ENCODE measurements around the gene SEC14L5.

Gene SEC14L5

GRCh38 chr16:4933433-4933832 is 24.7 kb upstream of the SEC14L5 start:
- peaks cover 30% of the 10 kb centered on the region for H3K4me1 ChIP-seq (ENCODE audit: control insufficient read depth, insufficient read depth, low read length)
- H3K27me3 ChIP-seq (ENCODE audit: control insufficient read depth, insufficient read depth, low read length): peaks cover 56% of the 10 kb centered on the region
- H3K4me3 ChIP-seq (ENCODE audit: low read length): no peak overlapping the region
- H3K9me3 ChIP-seq (replicated peaks; ENCODE audit: low read length): no peaks in the 10 kb centered on the region
- no peak overlapping the region for H3K9ac ChIP-seq (ENCODE audit: low read depth, low read length)
- no peak overlapping the region for H3K4me2 ChIP-seq (ENCODE audit: low read length)
- H3K36me3 ChIP-seq (ENCODE audit: insufficient read depth, low read length): no peaks in the 10 kb centered on the region

DNA sequence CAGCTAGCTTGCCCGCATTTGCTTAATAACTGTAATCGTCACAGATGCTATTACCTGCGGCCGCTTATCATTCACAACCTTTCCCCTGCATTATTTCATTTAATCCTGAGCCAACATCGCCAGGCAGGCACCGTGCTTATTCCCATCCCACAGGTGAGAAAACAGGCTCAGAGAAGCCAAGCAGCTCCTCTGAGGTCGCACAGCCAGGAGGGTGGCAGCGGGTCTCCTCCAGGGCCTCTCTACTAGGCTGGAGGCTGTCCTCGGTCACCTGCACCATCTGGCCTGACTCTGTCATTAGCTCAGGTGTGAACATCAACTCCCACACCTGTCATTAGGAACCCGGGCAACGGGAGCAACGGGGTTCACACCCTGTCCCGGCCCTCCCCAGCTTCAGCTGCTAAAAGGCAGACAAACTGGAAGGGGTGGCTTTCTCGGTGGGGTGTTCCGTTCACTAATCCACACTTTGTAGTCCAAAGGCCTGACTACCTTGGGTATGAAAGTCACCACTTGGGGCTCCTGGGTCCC is 24.2 kb upstream of the SEC14L5 start:
- peaks cover 56% of the 10 kb centered on the region for H3K27me3 ChIP-seq (ENCODE audit: control insufficient read depth, insufficient read depth, low read length)
- no peaks in the 10 kb centered on the region for H3K36me3 ChIP-seq (ENCODE audit: insufficient read depth, low read length)
- no peaks in the 10 kb centered on the region for H3K9me3 ChIP-seq (replicated peaks; ENCODE audit: low read length)
- H3K4me2 ChIP-seq (ENCODE audit: low read length): no peak overlapping the region
- H3K9ac ChIP-seq (ENCODE audit: low read depth, low read length): no peak overlapping the region
- H3K4me1 ChIP-seq (ENCODE audit: control insufficient read depth, insufficient read depth, low read length): peaks cover 30% of the 10 kb centered on the region
- H3K4me3 ChIP-seq (ENCODE audit: low read length): no peak overlapping the region

- no peak overlapping the region for H3K4me3 ChIP-seq (ENCODE audit: low read length)
- H3K4me1 ChIP-seq (ENCODE audit: control insufficient read depth, insufficient read depth, low read length): peaks cover 30% of the 10 kb centered on the region
- H3K36me3 ChIP-seq (ENCODE audit: insufficient read depth, low read length): no peaks in the 10 kb centered on the region
- no peaks in the 10 kb centered on the region for H3K9me3 ChIP-seq (replicated peaks; ENCODE audit: low read length)
- H3K27me3 ChIP-seq (ENCODE audit: control insufficient read depth, insufficient read depth, low read length): peaks cover 50% of the 10 kb centered on the region
- no peak overlapping the region for H3K9ac ChIP-seq (ENCODE audit: low read depth, low read length)
- no peak overlapping the region for H3K4me2 ChIP-seq (ENCODE audit: low read length)
Measured at GRCh38 chr16:4934591-4934990, 23.5 kb upstream of the SEC14L5 start.

DNA sequence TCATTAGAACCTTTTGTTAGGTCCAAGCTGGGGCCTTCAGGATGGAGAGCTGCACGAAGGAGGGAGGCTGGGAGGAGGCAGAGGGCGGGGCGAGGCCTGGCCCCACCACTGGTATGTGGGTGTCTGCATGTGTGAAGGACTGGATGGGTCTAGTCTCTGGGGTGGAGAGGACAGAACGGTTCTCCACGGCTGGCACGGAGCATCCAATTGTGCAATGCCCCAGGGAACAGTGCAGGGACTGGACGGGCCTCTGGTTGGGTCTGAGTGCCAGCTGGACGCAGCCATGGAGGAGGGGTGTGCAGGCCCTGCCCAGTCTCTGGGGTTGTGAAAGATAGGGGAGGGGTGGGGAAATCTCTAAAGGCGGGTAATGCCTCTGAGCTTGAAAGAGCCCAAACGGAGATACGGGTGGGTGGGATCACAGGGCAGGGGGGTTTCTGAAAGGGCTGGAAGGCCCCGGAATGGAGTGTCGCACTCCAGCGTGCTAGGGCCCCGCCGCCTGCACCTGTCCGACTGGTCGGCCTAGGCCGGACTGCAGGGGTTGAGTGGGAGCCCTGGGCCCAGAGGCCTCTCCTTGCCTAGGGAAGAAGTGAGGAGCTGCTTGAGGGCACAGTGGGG is 22.8 kb upstream of the SEC14L5 start:
- Histone ChIP-seq H3K4me1 (ENCODE audit: control insufficient read depth, insufficient read depth, low read length) (peaks cover 30% of the 10 kb centered on the region), H3K9ac (ENCODE audit: low read depth, low read length) (no peak overlapping the region), H3K4me3 (ENCODE audit: low read length) (no peak overlapping the region), H3K4me2 (ENCODE audit: low read length) (peak overlapping the region; percentile 81), H3K27me3 (ENCODE audit: control insufficient read depth, insufficient read depth, low read length) (peaks cover 47% of the 10 kb centered on the region), H3K9me3 (replicated peaks; ENCODE audit: low read length) (no peaks in the 10 kb centered on the region), H3K36me3 (ENCODE audit: insufficient read depth, low read length) (no peaks in the 10 kb centered on the region)

DNA sequence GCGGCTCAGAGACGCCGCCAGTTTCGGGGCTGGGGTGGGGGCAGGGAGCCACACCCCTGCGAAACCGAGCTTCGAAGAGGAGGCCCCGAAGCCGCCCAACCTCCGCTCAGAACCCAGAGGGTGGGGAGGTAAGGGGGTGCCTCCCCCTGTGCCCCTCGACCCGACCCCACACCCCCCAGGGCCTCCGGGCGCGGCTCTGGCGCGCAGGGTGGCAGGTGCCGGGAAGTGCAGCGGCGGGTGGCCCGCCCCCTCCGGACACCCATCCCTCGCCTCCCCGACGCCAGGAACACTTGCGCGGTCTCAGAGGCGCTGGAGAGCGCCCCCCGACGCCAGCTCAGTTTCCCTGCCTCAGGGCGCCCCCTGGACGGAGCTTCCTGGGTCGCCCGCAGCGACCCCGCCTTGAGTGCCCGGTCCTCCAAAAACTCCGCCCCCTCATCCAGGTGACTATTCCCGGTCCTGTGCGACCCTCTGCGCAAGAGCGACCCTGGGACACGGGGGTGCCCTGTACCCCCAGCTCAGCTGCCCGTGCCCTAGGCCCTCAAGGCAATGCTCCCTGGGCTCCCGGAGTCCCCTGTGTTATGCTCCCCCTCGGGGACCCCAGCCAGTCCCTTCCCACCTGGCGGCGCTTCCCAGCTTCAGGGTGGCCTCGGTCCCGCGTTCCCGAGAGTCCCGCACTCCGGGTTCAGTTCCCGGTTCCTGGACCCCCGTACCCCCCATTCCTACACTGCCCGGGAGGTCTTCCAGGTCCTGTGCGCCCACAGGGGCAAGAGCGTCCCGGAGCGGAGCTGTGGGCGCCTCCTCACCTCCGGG is 21.7 kb upstream of the SEC14L5 start:
- no peak overlapping the region for H3K9ac ChIP-seq (ENCODE audit: low read depth, low read length)
- H3K4me1 ChIP-seq (ENCODE audit: control insufficient read depth, insufficient read depth, low read length): peaks cover 30% of the 10 kb centered on the region
- H3K9me3 ChIP-seq (replicated peaks; ENCODE audit: low read length): no peaks in the 10 kb centered on the region
- H3K27me3 ChIP-seq (ENCODE audit: control insufficient read depth, insufficient read depth, low read length): peaks cover 50% of the 10 kb centered on the region
- peak overlapping the region; percentile 61 for H3K4me3 ChIP-seq (ENCODE audit: low read length)
- peak overlapping the region; percentile 81 for H3K4me2 ChIP-seq (ENCODE audit: low read length)
- H3K36me3 ChIP-seq (ENCODE audit: insufficient read depth, low read length): no peaks in the 10 kb centered on the region

GRCh38 chr16:4936991-4937781 is 20.9 kb upstream of the SEC14L5 start, which contains the start of gene PPL:
TSS of gene PPL (minus strand) at chr16:4937148. CDS start at chr16:4937045, 103 bp downstream.
- Histone ChIP-seq H3K4me3 (ENCODE audit: low read length) (peak within 1 kb of the TSS; percentile 61), H3K27me3 (ENCODE audit: control insufficient read depth, insufficient read depth, low read length) (peaks cover 46% of the 10 kb centered on the region), H3K36me3 (ENCODE audit: insufficient read depth, low read length) (no peaks in the 10 kb centered on the region), H3K9ac (ENCODE audit: low read depth, low read length) (no peak within 1 kb of the TSS), H3K4me2 (ENCODE audit: low read length) (peak within 1 kb of the TSS; percentile 81), H3K9me3 (replicated peaks; ENCODE audit: low read length) (no peaks in the 10 kb centered on the region), H3K4me1 (ENCODE audit: control insufficient read depth, insufficient read depth, low read length) (peaks cover 30% of the 10 kb centered on the region)

DNA sequence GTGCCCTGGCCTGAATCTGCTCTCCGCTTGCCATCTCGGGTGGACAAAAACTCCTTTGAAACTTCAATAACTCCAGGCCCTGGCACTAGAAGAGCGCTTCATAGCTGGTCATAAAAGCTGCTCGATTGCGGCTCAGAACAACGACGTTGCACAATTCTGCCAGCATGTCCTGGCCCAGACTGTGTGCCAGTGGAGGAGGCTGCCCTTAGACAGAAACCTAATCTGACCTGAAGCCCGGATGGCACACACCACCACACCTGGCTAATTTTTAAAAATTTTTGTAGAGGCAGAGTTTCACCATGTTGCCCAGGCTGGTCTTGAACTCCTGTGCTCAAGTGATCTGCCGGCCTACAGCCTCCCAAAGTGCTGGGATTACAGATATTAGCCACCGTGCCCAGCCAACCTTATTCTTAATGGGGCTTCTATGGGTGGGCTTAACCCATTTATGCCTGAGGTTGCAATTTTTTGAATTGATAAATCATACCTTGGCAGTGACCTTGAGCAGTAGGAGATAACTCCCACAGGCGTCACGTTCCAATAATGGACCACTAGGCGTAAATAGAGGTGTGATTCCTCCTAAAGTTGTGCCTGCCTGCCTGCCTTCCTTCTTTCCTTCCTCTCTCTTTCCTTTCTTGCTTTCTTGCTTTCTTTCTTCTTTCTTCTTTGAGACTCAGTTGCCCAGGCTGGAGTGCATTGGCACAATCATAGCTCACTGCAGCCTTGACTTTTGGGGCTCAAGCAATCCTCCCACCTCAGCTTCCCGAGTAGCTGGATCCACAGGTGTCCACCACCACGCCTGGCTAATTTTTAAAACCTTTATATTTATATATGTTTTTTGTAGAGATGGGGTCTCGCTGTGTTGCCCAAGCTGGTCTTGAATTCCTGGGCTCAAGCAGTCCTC is 20.1 kb upstream of the SEC14L5 start:
- H3K27me3 ChIP-seq (ENCODE audit: control insufficient read depth, insufficient read depth, low read length): peaks cover 45% of the 10 kb centered on the region
- no peaks in the 10 kb centered on the region for H3K9me3 ChIP-seq (replicated peaks; ENCODE audit: low read length)
- H3K36me3 ChIP-seq (ENCODE audit: insufficient read depth, low read length): no peaks in the 10 kb centered on the region
- H3K4me1 ChIP-seq (ENCODE audit: control insufficient read depth, insufficient read depth, low read length): peaks cover 38% of the 10 kb centered on the region
- H3K4me2 ChIP-seq (ENCODE audit: low read length): peak overlapping the region; percentile 81
- H3K9ac ChIP-seq (ENCODE audit: low read depth, low read length): no peak overlapping the region
- H3K4me3 ChIP-seq (ENCODE audit: low read length): no peak overlapping the region

DNA sequence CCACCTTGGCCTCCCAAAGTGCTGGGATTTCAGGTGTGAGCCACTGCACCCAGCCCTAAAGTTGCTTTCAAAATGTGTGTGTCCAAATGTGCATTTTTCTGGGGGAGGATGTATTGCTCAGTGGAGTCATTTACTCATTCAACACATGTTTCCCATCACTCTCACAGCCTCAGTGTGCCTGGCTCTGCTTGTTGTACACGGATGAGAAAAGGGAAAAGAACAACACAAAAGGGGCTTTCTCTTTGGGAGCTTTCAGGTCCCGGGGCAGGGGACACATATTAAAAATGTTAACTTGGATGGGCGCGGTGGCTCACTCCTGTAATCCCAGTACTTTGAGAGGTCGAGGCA is 19.5 kb upstream of the SEC14L5 start:
- no peak overlapping the region for H3K4me3 ChIP-seq (ENCODE audit: low read length)
- H3K4me2 ChIP-seq (ENCODE audit: low read length): no peak overlapping the region
- peaks cover 45% of the 10 kb centered on the region for H3K4me1 ChIP-seq (ENCODE audit: control insufficient read depth, insufficient read depth, low read length)
- H3K27me3 ChIP-seq (ENCODE audit: control insufficient read depth, insufficient read depth, low read length): peaks cover 39% of the 10 kb centered on the region
- H3K9ac ChIP-seq (ENCODE audit: low read depth, low read length): no peak overlapping the region
- no peaks in the 10 kb centered on the region for H3K36me3 ChIP-seq (ENCODE audit: insufficient read depth, low read length)
- H3K9me3 ChIP-seq (replicated peaks; ENCODE audit: low read length): no peaks in the 10 kb centered on the region

DNA sequence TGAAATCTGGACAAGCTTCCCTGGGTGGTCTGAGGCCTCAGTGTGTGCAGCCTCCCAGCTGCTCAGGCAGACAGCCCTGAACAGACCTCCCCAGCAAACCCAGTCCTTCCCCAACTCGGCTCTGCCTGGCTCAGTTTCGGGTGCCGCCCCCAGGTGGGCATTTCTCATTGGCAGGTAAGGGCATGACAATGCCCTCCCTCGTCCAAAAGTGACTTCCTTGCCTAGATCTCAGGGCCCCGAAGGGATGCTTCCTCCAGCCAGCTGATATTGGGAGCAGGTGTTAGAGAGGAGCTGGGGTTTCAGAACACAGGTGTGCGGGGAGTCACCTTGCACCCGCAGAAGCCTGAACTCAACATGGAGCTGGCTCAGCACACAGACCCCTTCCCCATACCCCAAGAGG is 17.4 kb upstream of the SEC14L5 start:
- Histone ChIP-seq H3K4me2 (ENCODE audit: low read length) (no peak overlapping the region), H3K36me3 (ENCODE audit: insufficient read depth, low read length) (no peaks in the 10 kb centered on the region), H3K27me3 (ENCODE audit: control insufficient read depth, insufficient read depth, low read length) (peaks cover 23% of the 10 kb centered on the region), H3K4me1 (ENCODE audit: control insufficient read depth, insufficient read depth, low read length) (peaks cover 54% of the 10 kb centered on the region), H3K9ac (ENCODE audit: low read depth, low read length) (no peak overlapping the region), H3K9me3 (replicated peaks; ENCODE audit: low read length) (no peaks in the 10 kb centered on the region), H3K4me3 (ENCODE audit: low read length) (no peak overlapping the region)

GRCh38 chr16:4942481-4942880 is 15.6 kb upstream of the SEC14L5 start:
- Histone ChIP-seq H3K4me2 (ENCODE audit: low read length) (peak overlapping the region; percentile 81), H3K27me3 (ENCODE audit: control insufficient read depth, insufficient read depth, low read length) (peaks cover 11% of the 10 kb centered on the region), H3K9ac (ENCODE audit: low read depth, low read length) (peak overlapping the region; percentile 51), H3K36me3 (ENCODE audit: insufficient read depth, low read length) (no peaks in the 10 kb centered on the region), H3K4me3 (ENCODE audit: low read length) (peak overlapping the region; percentile 55), H3K9me3 (replicated peaks; ENCODE audit: low read length) (no peaks in the 10 kb centered on the region), H3K4me1 (ENCODE audit: control insufficient read depth, insufficient read depth, low read length) (peaks cover 41% of the 10 kb centered on the region)

Data from skeletal muscle satellite cell (primary cell).